GM12891 (cell line): ENCODE results near the gene ITGA1.

ENCODE experiments used
- POLR2A ChIP-seq: IDR thresholded peaks from 2 replicates; pipeline ENCODE4 v1.6.1; 2011; ENCODE audit warnings: low read depth, low read length, control low read depth
- POLR2AphosphoS5 ChIP-seq: IDR thresholded peaks from 2 replicates; pipeline ENCODE4 v1.6.1; 2011; ENCODE audit warnings: low read depth, low read length, control low read depth

DNA sequence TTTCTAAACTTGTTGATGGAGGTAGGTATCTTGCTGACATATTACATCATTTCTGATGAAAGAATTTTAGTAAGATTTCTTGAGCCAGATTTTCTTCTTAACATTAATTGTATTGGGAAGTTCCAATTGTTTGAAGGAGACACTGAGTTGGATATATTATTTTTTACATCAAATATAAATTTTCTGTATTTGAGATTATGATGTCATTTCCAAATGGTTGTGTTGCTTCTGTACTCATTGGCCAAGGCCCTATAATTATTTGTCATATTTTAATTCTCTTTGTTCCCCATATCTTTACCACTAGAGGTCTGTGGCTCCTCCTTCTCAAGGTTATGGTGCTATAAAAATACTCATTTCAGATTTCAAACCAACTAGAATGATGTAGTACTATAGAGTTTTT, 53.4 kb downstream of the ITGA1 start:
- no peak for TF ChIP-seq POLR2AphosphoS5
- no peak for TF ChIP-seq POLR2A
